ENCODE results near the gene GPR18.

GRCh38 chr13:99218969-99219368, 39.2 kb downstream of the GPR18 start:
- TF ChIP-seq CTCF (IDR thresholded peaks at IDR 0.05) (no peak), EZH2 (IDR thresholded peaks at IDR 0.05) (no peak)

All from neural progenitor cell (in vitro differentiated cells).